Measurements from ENCODE around the gene MUC6. TPM values are rescaled to one million over a fixed set of nuclear protein-coding genes. Genes with fewer than 3 reads are reported as not detected.

MUC6 gene
- total and polyA plus RNA-seq, 9 of the 15 experiments (the other 6 are each of a cell fraction or from before 2014, with no cell fraction given), result not detected

DNA sequence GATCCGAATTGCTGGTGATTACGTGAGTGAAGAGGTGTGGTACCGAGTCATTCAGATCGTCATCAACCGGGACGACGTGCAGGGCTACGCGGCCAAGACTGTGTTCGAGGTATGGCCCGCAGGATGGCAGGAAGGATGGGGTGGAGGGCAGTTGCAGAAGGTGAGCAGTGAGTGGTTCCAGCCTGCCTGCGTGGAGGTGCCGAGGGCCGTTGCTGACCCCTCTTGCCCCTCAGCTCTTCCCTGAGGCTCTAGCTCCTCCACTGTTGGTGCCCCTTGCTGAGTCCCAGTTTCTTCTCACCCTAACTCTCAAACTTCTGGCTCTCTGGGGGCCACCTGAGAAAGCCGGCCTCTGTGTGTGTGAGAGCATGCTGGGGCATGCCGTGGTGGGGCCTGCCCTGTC, 43.9 kb downstream of the MUC6 start:
- H3K36me3 ChIP-seq (ENCODE audit: control insufficient read depth, insufficient read depth, low read length), result peaks cover 53% of the 10 kb centered on the region; the same call in 2 of the 3 replicates
- no peak overlapping the region for H3K27ac ChIP-seq (ENCODE audit: extremely low read depth, low read depth, low read length)
- no peak overlapping the region for H3K9ac ChIP-seq (ENCODE audit: insufficient read depth in 1 of 2, low read depth in 2 of 2, low read length in 2 of 2)
- H4K20me1 ChIP-seq (replicated peaks; ENCODE audit: control insufficient read depth, insufficient read depth, low read length), result no peaks in the 10 kb centered on the region
- H3K9me3 ChIP-seq (replicated peaks; ENCODE audit: control insufficient read depth, insufficient read depth, low read depth, low read length), result no peaks in the 10 kb centered on the region
- no peaks in the 10 kb centered on the region for H3K79me2 ChIP-seq (ENCODE audit: control insufficient read depth, insufficient read depth, low read length)
- no peaks in the 10 kb centered on the region for H3K27me3 ChIP-seq (ENCODE audit: control insufficient read depth in 2 of 2, insufficient read depth in 2 of 2, low read length in 2 of 2)
- in situ Hi-C loops (cut with MboI), result no loop called here
- H2AFZ ChIP-seq (ENCODE audit: low read depth, low read length), result no peak overlapping the region
- peak; percentile 10; the same call in 1 of the 2 replicates for TF ChIP-seq POLR2G (IDR thresholded peaks at IDR 0.05; ENCODE audit: low read depth, low read length)
- TF ChIP-seq, protein P1, sequence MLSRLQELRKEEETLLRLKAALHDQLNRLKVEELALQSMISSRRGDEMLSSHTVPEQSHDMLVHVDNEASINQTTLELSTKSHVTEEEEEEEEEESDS (CRISPR knock-in tag; IDR thresholded peaks at IDR 0.05), result no peak
- no peaks in the 10 kb centered on the region for H3K9me1 ChIP-seq (ENCODE audit: control insufficient read depth, insufficient read depth, low read length)
- H3K4me3 ChIP-seq, result no peak overlapping the region
- no TSS peak for BruUV-seq (replicated peaks)
- ATAC-seq (no peak), FAIRE-seq (no peak), DNase-seq (ENCODE audit: extremely low read depth in 1 of 4, low spot score in 3 of 4) (no peak)
- intact Hi-C loops (cut with micrococcal nuclease), result no loop called here
- POLR2A ChIA-PET, result interaction anchor here (1.6 kb wide), 1 partner anchor 15 kb away, joined by 4 read pairs; no protein-coding TSS in a partner anchor
- no peak overlapping the region for H3K4me2 ChIP-seq (ENCODE audit: insufficient read depth, low read length)
- H3K4me1 ChIP-seq (replicated peaks in 1 of 2; ENCODE audit: control insufficient read depth in 2 of 2, insufficient read depth in 2 of 2, low read length in 2 of 2), result peaks cover 0 to 19% of the 10 kb centered on the region in 2 experiments; a peak in 3 of 5 replicates
- WGBS (ENCODE audit: insufficient coverage, low coverage, missing lambda C conversion rate), result 92% methylated on average over 15 of the region's 16 CpGs
- CTCF ChIA-PET (ENCODE audit: low intra/inter-chr PET ratio), result no interaction called here

DNA sequence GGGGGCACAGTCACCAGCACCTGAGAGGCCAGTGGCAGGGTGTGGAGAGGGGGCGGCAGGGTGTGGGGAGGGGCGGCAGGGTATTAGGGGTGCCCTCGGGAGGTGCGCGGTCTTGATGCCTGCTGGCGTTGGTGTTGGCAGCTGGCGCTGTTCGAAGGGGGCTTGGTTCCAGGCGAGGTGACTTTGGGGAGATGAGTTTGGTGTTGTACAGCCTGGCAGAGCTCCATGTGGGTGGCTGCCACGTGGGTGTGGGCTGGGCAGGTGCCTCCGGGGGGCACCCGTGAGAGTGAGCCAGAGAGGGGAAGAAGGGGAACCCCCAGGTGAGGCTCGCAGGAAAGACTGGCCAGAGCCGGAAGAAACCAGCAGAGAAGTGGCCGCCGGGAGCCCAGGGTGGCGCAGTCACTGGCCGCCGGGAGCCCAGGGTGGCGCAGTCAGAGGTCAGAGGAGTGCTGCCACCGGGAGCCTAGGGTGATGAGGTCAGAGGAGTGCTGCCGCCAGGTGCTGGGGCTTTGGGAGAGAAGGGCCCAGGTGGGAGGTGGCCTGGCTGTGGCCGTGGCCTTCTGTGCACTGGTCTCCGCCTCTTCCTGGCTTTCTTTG, 44.7 kb downstream of the MUC6 start:
- FAIRE-seq (no peak), ATAC-seq (no peak), DNase-seq (ENCODE audit: extremely low read depth in 1 of 4, low spot score in 3 of 4) (no peak)
- Histone ChIP-seq H3K4me1 (replicated peaks in 1 of 2; ENCODE audit: control insufficient read depth in 2 of 2, insufficient read depth in 2 of 2, low read length in 2 of 2) (peaks cover 0 to 19% of the 10 kb centered on the region in 2 experiments; a peak in 3 of 5 replicates), H3K4me3 (no peak overlapping the region), H2AFZ (ENCODE audit: low read depth, low read length) (no peak overlapping the region), H3K4me2 (ENCODE audit: insufficient read depth, low read length) (no peak overlapping the region), H3K79me2 (ENCODE audit: control insufficient read depth, insufficient read depth, low read length) (no peaks in the 10 kb centered on the region), H3K27me3 (ENCODE audit: control insufficient read depth in 2 of 2, insufficient read depth in 2 of 2, low read length in 2 of 2) (no peaks in the 10 kb centered on the region), H3K9me1 (ENCODE audit: control insufficient read depth, insufficient read depth, low read length) (no peaks in the 10 kb centered on the region), H3K9me3 (replicated peaks; ENCODE audit: control insufficient read depth, insufficient read depth, low read depth, low read length) (no peaks in the 10 kb centered on the region), H3K27ac (ENCODE audit: extremely low read depth, low read depth, low read length) (no peak overlapping the region), H3K9ac (ENCODE audit: insufficient read depth in 1 of 2, low read depth in 2 of 2, low read length in 2 of 2) (no peak overlapping the region), H4K20me1 (replicated peaks; ENCODE audit: control insufficient read depth, insufficient read depth, low read length) (no peaks in the 10 kb centered on the region), H3K36me3 (ENCODE audit: control insufficient read depth, insufficient read depth, low read length) (peaks cover 52% of the 10 kb centered on the region; the same call in 2 of the 3 replicates)
- intact Hi-C loops (cut with micrococcal nuclease) (no loop called here), in situ Hi-C loops (cut with MboI) (no loop called here)
- 84% methylated on average over 17 of the region's 24 CpGs for WGBS (ENCODE audit: insufficient coverage, low coverage, missing lambda C conversion rate)
- POLR2A ChIA-PET, result no interaction called here
- CTCF ChIA-PET (ENCODE audit: low intra/inter-chr PET ratio), result no interaction called here
- TF ChIP-seq ZNF830 (CRISPR knock-in tag; IDR thresholded peaks at IDR 0.05) (no peak), U2AF1 (optimal IDR thresholded peaks at IDR 0.05; ENCODE audit: low read depth, low read length) (no peak), NR0B1 (IDR thresholded peaks at IDR 0.05; ENCODE audit: partially characterized antibody) (no peak), KDM1A (IDR thresholded peaks at IDR 0.05) (no peak), KDM5B (IDR thresholded peaks at IDR 0.05; ENCODE audit: insufficient replicate concordance, low read depth, low read length) (no peak), RNF2 (IDR thresholded peaks at IDR 0.05) (no peak), KLF6 (CRISPR knock-in tag; IDR thresholded peaks at IDR 0.05; ENCODE audit: borderline replicate concordance) (no peak)
- TF ChIP-seq, protein P2, sequence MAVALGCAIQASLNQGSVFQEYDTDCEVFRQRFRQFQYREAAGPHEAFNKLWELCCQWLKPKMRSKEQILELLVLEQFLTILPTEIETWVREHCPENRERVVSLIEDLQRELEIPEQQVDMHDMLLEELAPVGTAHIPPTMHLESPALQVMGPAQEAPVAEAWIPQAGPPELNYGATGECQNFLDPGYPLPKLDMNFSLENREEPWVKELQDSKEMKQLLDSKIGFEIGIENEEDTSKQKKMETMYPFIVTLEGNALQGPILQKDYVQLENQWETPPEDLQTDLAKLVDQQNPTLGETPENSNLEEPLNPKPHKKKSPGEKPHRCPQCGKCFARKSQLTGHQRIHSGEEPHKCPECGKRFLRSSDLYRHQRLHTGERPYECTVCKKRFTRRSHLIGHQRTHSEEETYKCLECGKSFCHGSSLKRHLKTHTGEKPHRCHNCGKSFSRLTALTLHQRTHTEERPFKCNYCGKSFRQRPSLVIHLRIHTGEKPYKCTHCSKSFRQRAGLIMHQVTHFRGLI (CRISPR knock-in tag; IDR thresholded peaks at IDR 0.05), result no peak
- no TSS peak for BruUV-seq (replicated peaks)

Data from K562 (cell line).